BLaER1 treated with 17β-estradiol and CSF1 and Interleukin-3, amounts not matched to agents 10 nM and 100 nM (cell line): ENCODE measurements around the gene SPINK7.
"Not testable (repeated sequence)": the region's sequence is repeated elsewhere in the genome, so short reads cannot be mapped to it uniquely, and the experiment has no call there.

ENCODE experiments used
- H3K27ac ChIP-seq, 11 experiments: shearing (Covaris generic); formaldehyde crosslinking; 2 replicates each; pipeline ENCODE4 v1.8.1; 2022
- H3K27me3 ChIP-seq, 11 experiments: shearing (Covaris generic); formaldehyde crosslinking; 2 replicates each; pipeline ENCODE4 v1.8.1; 2022
- H3K36me3 ChIP-seq, 11 experiments: shearing (Covaris generic); formaldehyde crosslinking; 2 replicates each; pipeline ENCODE4 v1.8.1; 2022
- H3K4me1 ChIP-seq, 10 experiments: shearing (Covaris generic); formaldehyde crosslinking; 2 replicates each; pipeline ENCODE4 v1.8.1; 2022
- H3K4me2 ChIP-seq, 11 experiments: shearing (Covaris generic); formaldehyde crosslinking; 2 replicates each; pipeline ENCODE4 v1.8.1; 2022
- H3K4me3 ChIP-seq, 10 experiments: shearing (Covaris generic); formaldehyde crosslinking; 2 replicates each; pipeline ENCODE4 v1.8.1; 2022
- H3K9ac ChIP-seq, 11 experiments: shearing (Covaris generic); formaldehyde crosslinking; 2 replicates each; pipeline ENCODE4 v1.8.1; 2022
- H3K9me3 ChIP-seq, 11 experiments: shearing (Covaris generic); formaldehyde crosslinking; replicated peaks in 1 of 11; 2 replicates each; pipeline ENCODE4 v1.8.1; 2022
- H4K20me1 ChIP-seq, 11 experiments: shearing (Covaris generic); formaldehyde crosslinking; 2 replicates each; pipeline ENCODE4 v1.8.1; 2022
- Cebpa-rat ChIP-seq, 11 experiments: shearing (Covaris generic); IDR thresholded peaks; 2 replicates each; pipeline ENCODE4 v1.8.1; 2022

The SPINK7 gene

DNA sequence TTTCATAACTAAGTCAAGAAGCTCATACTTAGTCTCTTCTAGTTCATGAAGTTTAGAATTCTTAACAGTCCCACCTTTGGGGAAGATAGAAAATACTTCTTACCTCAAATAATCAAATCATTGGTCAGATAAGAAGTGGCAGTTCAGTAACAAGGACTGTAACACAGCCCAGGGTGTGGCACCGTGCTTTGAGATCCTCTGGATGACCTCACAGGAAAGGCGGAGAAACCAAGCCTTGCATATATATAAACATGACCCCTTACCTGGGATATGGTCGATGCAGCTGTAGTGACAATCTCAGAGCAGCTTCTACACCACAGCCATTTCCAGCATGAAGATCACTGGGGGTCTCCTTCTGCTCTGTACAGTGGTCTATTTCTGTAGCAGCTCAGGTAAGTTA lies at the start of gene SPINK7:
TSS of gene SPINK7 (plus strand) at position 271 of the 400 bp plus-strand sequence. CDS start at position 332, 61 bp downstream.
- Histone ChIP-seq H3K27ac (no peak within 1 kb of the TSS; a peak in 1 of 22 replicates), H3K4me1 (peaks cover 0 to 11% (median 0%) of the 10 kb centered on the region in 10 experiments; a peak in 3 of 20 replicates), H3K36me3 (no peaks in the 10 kb centered on the region), H3K27me3 (no peaks in the 10 kb centered on the region), H4K20me1 (no peaks in the 10 kb centered on the region), H3K4me3 (no peak within 1 kb of the TSS), H3K9me3 (peaks cover 0 to 35% (median 0%) of the 10 kb centered on the region in 11 experiments; a peak in 5 of 22 replicates), H3K4me2 (peak within 1 kb of the TSS in 2 of 11 experiments; percentile 12 to 54; a peak in 4 of 22 replicates), H3K9ac (no peak within 1 kb of the TSS)
- TF ChIP-seq Cebpa-rat (IDR thresholded peaks at IDR 0.05), result no peak

DNA sequence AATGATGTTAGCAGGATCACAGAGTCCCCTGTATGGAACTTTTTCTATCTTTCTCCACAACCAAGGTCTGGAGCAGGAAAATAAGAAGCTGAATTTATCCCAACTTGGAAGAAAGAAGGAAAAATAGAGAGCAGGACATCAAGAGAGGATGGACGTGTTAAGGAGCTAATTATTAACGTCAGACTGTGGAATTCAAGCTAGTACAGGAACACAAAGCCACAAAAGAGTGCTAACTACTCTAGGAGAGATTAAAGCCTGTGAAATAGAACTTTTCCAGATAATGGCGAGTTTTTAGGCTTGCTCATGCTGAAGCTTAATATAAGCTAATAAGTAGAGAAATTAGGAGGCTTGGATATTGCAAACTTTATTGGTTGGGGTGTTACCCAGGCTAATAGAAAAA lies 44.3 kb upstream of the SPINK7 start:
- H3K27ac ChIP-seq, result no peak overlapping the region
- no peaks in the 10 kb centered on the region for H4K20me1 ChIP-seq
- TF ChIP-seq Cebpa-rat (IDR thresholded peaks at IDR 0.05), result no peak
- no peaks in the 10 kb centered on the region for H3K27me3 ChIP-seq
- no peak overlapping the region for H3K4me3 ChIP-seq
- peaks cover 0 to 10% (median 6%) of the 10 kb centered on the region in 11 experiments; a peak in 11 of 22 replicates for H3K9me3 ChIP-seq
- no peaks in the 10 kb centered on the region for H3K4me1 ChIP-seq
- H3K4me2 ChIP-seq, result no peak overlapping the region
- no peaks in the 10 kb centered on the region for H3K36me3 ChIP-seq
- no peak overlapping the region for H3K9ac ChIP-seq

DNA sequence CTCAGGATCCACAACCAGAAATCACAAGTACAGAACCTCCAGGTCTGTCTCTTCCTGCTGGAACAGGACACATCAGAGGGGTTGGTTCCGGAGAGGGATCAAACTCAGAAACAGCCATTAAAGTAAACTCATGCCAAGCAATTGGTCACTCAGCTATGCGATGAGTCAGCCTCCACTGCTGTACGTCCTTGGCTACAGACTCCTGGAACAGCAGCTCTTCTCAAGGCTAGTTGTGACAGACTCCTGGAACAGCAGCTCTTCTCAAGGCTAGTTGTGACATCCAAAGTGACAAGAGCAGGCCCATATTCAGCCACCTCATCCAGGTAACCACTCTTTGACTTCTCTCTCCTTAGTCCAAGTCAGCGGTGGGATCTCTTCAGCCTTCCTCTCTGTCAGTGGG lies 43.7 kb upstream of the SPINK7 start, which contains the start of gene SPINK13:
TSS of gene SPINK13 (plus strand) at position 229 of the 400 bp plus-strand sequence. CDS start 1,279 bp downstream, outside the sequence.
- Histone ChIP-seq H3K27me3 (no peaks in the 10 kb centered on the region), H4K20me1 (no peaks in the 10 kb centered on the region), H3K27ac (no peak within 1 kb of the TSS), H3K36me3 (no peaks in the 10 kb centered on the region), H3K9me3 (peaks cover 0 to 10% (median 6%) of the 10 kb centered on the region in 11 experiments; a peak in 11 of 22 replicates), H3K4me1 (no peaks in the 10 kb centered on the region), H3K9ac (no peak within 1 kb of the TSS), H3K4me3 (no peak within 1 kb of the TSS), H3K4me2 (no peak within 1 kb of the TSS)
- no peak for TF ChIP-seq Cebpa-rat (IDR thresholded peaks at IDR 0.05)

DNA sequence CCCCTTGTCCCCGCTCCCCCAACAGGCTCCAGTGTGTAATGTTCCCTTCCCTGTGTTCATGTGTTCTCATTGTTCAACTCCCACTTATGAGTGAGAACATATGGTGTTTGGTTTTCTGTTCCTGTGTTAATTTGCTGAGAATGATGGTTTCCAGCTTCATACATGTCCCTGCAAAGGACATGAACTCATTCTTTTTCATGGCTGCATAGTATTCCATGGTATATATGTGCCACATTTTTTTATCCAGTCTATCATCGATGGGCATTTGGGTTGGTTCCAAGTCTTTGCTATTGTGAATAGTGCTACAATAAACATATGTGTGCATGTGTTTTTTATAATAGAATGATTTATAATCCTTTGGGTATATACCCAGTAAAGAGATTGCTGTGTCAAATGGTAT lies 37.1 kb upstream of the SPINK7 start:
- not testable (repeated sequence) for H3K27me3 ChIP-seq, H3K9me3 ChIP-seq, H3K4me3 ChIP-seq, H3K9ac ChIP-seq, H3K4me2 ChIP-seq, H3K4me1 ChIP-seq, H4K20me1 ChIP-seq, H3K36me3 ChIP-seq, H3K27ac ChIP-seq

DNA sequence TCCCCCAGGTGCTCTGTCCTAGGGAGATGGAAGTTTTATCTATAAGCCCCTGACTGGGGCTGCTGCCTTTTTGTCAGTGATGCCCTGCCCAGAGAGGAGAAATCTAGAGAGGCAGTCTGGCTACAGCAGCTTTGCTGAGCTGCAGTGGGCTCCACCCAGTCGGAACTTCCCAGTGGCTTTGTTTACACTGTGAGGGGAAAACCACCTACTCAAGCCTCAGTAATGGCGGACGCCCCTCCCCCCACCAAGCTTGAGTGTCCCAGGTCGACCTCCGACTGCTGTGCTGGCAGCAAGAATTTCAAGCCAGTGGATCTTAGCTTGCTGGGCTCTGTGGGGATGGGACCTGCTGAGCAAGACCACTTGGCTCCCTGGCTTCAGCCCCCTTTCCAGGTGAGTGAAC lies 31.3 kb upstream of the SPINK7 start:
- not testable (repeated sequence) for H3K27me3 ChIP-seq, H4K20me1 ChIP-seq, H3K9ac ChIP-seq, H3K27ac ChIP-seq, H3K4me3 ChIP-seq, H3K9me3 ChIP-seq, H3K36me3 ChIP-seq, H3K4me1 ChIP-seq
- peak overlapping the region in 1 of 11 experiments; percentile 19; a peak in 1 of 22 replicates for H3K4me2 ChIP-seq

DNA sequence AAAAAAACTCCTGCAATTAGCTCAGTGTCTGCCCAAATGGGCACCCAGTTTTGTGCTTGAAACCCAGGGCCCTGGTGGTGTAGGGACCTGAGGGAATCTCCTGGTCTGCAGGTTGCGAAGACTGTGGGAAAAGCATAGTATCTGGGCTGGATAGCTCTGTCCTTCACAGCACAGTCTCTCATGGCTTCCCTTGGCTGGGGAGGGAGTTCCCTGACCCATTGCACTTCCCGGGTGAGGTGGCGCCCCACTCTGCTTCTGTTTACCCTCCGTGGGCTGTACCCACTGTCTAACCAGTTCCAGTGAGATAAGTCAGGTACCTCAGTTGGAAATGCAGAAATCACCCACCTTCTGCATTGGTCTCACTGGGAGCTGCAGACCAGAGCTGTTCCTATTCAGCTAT lies 30.9 kb upstream of the SPINK7 start:
- not testable (repeated sequence) for H3K4me3 ChIP-seq, H3K27me3 ChIP-seq, H3K4me1 ChIP-seq, H3K9me3 ChIP-seq, H4K20me1 ChIP-seq, H3K9ac ChIP-seq, H3K36me3 ChIP-seq, H3K27ac ChIP-seq
- peak overlapping the region in 1 of 11 experiments; percentile 19; a peak in 1 of 22 replicates for H3K4me2 ChIP-seq

DNA sequence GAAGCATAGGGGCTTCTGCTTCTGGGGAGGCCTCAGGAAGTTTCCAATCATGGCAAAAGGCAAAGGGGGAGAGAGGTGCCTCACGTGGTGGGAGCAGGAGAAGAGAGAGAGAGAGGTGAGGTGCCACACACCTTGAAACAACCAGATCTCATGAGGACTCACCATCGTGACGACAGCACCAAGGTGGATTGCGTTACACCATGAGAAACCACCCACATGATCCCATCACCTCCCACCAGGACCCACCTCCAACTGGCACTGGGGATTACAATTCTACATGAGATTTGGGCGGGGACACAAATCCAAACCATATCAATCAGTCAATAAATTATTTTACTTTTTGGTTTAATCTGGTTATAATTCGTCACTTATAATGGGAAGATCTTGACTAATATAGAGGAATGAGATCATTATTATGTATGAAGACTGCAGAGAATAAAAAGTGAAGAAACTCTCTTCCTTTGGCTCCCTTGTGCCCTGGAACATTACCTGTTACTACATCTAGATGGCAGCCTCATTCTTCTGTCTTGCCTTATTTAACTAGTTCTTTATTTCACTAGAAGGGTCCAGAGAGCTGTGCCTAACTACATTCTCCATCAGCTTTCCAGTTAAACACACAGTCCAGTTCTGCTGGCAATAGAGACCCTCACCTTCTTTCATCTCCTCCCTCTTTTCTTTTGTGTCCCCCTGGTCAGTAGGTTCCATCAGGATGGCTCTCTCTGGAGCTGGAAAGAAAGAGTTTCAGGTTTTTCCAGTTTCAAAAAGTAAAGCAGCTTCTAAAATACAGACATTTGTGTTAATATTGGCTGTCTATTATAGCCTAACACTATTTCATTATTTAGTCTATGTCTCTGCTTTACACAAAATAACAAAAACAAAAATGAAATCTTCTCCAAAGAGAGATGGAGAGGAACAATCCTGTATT lies 21.7 kb upstream of the SPINK7 start:
- H3K27ac ChIP-seq, result no peak overlapping the region
- H4K20me1 ChIP-seq, result no peaks in the 10 kb centered on the region
- H3K4me1 ChIP-seq, result peaks cover 0 to 5% (median 0%) of the 10 kb centered on the region in 10 experiments; a peak in 1 of 20 replicates
- no peaks in the 10 kb centered on the region for H3K36me3 ChIP-seq
- no peak for TF ChIP-seq Cebpa-rat (IDR thresholded peaks at IDR 0.05)
- no peak overlapping the region for H3K9ac ChIP-seq
- H3K27me3 ChIP-seq, result no peaks in the 10 kb centered on the region
- no peaks in the 10 kb centered on the region for H3K9me3 ChIP-seq
- H3K4me2 ChIP-seq, result no peak overlapping the region
- H3K4me3 ChIP-seq, result no peak overlapping the region

DNA sequence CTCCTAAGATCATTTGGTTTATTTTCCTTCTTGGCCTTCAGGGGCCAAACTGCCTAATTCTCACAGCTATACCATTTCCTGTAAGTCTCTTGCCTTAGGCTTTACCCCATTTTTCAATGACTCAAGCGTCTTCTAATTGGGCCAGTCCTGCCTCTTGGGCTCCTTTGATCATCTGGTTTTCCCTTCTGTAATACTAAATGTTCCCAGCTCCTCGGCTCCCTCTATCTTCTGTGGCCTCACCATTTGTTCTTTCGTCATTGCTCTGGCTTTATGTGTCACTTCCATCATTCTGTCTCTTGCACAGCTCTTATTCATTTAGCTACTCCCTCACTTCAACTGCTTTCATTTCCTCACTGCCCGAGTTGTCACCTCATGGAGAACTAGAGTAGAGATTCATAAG lies 14.5 kb upstream of the SPINK7 start:
- Histone ChIP-seq H3K27ac (no peak overlapping the region), H3K9ac (no peak overlapping the region), H3K4me3 (no peak overlapping the region), H4K20me1 (no peaks in the 10 kb centered on the region), H3K9me3 (0 out of 22 replicates have a peak, but pooled peaks cover 0 to 3% (median 0%) of the 10 kb centered on the region in 11 experiments), H3K4me1 (no peaks in the 10 kb centered on the region), H3K27me3 (no peaks in the 10 kb centered on the region), H3K4me2 (no peak overlapping the region), H3K36me3 (no peaks in the 10 kb centered on the region)
- TF ChIP-seq Cebpa-rat (IDR thresholded peaks at IDR 0.05), result no peak

DNA sequence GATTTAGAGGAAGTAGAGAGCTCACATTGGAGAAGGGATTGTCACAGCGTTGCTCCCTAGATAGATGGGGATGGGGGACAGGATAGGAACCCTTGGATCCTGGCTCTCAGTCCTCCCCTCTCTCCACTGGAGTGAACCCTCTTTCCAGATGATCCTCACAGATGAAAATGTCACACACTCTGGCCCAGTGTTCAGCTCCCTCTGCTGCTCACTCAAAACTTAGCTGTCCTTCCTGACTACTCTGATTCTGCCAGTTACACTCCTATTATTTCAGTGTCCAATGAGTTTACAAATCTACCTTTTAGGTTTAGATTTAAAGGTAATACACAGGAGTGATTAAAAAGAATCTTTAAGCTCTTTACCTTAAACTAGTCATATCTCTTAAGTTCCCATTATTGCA lies 5.8 kb upstream of the SPINK7 start:
- no peaks in the 10 kb centered on the region for H4K20me1 ChIP-seq
- no peaks in the 10 kb centered on the region for H3K36me3 ChIP-seq
- peaks cover 0 to 7% (median 0%) of the 10 kb centered on the region in 10 experiments; a peak in 3 of 20 replicates for H3K4me1 ChIP-seq
- peaks cover 0 to 35% (median 0%) of the 10 kb centered on the region in 11 experiments; a peak in 5 of 22 replicates for H3K9me3 ChIP-seq
- H3K4me2 ChIP-seq, result no peak overlapping the region
- no peaks in the 10 kb centered on the region for H3K27me3 ChIP-seq
- no peak overlapping the region for H3K9ac ChIP-seq
- no peak overlapping the region for H3K4me3 ChIP-seq
- no peak for TF ChIP-seq Cebpa-rat (IDR thresholded peaks at IDR 0.05)
- no peak overlapping the region for H3K27ac ChIP-seq

DNA sequence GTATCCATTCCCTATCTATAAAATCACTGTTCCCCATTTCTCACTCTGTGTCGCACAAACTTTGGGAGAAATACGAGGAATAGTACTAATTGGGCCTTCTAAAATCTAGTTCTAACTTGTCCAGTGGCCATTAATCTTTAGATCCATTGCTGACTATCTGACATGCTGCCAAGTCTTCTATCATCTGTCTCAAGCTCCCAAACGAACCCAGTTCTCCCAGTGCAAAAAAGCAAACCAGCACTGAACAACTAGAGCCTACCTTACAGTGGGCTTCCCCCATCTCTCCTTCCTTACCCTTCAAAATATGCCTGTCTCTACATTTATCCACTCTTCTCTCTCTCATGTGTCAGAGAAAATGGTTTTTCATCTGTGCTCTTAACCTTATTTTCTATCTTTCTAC lies 3.2 kb upstream of the SPINK7 start:
- H3K36me3 ChIP-seq, result no peaks in the 10 kb centered on the region
- H3K27ac ChIP-seq, result no peak overlapping the region
- H3K27me3 ChIP-seq, result no peaks in the 10 kb centered on the region
- peaks cover 0 to 37% (median 0%) of the 10 kb centered on the region in 11 experiments; a peak in 5 of 22 replicates for H3K9me3 ChIP-seq
- no peak for TF ChIP-seq Cebpa-rat (IDR thresholded peaks at IDR 0.05)
- H3K4me2 ChIP-seq, result no peak overlapping the region
- no peak overlapping the region for H3K4me3 ChIP-seq
- no peaks in the 10 kb centered on the region for H4K20me1 ChIP-seq
- peaks cover 0 to 11% (median 0%) of the 10 kb centered on the region in 10 experiments; a peak in 3 of 20 replicates for H3K4me1 ChIP-seq
- H3K9ac ChIP-seq, result no peak overlapping the region
